Fibroblast of gingiva (primary cell): ENCODE measurements around the gene COX4I1.

Source experiments
- DNase-seq: peaks from one replicate; pipeline ENCODE4 v3.0.0-alpha.2; 2011; ENCODE audit warnings: low read depth

COX4I1 gene

DNA sequence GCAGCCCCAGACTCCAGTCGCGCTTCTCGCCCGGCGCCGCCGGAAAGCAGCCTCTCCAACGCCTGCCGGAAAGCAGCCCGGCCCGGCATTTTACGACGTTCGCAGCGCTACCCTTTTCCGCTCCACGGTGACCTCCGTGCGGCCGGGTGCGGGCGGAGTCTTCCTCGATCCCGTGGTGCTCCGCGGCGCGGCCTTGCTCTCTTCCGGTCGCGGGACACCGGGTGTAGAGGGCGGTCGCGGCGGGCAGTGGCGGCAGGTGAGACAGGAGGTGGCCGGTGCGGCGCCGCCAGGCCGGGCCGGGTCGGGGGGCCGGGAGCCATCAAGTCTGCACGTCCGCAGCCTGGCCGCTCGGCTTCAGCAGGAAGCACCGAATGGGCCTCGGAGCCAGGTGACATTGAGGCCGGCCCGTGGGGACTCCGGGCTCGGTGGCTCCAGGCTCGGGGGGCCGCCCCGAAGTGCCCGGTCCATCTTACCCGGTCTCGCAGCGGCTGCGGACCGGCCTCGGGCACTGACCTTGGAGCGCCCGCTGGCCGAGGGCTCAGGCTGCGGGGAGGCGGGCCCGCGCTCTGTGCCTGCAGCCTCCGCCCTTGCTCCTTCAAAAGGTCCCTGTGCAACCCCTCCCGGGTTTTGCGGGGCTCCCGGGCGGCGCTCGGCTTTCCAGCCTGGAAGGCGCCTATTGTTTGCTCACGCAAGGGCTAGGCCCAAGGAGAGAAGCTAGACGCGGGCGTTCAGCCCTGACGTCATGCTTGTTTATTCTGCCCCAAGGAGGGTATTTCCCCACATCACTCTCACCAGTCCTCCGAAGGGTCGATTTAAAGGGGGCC lies at the start of gene COX4I1, which contains the start of gene EMC8:
Gene COX4I1 (plus strand): TSS at position 199 of the 824 bp plus-strand sequence. CDS start 1,511 bp downstream, outside the sequence.
Gene EMC8 (minus strand): TSS at position 48 of the 824 bp plus-strand sequence. CDS start 249 bp downstream, outside the sequence.
- peak; percentile 95 for DNase-seq

DNA sequence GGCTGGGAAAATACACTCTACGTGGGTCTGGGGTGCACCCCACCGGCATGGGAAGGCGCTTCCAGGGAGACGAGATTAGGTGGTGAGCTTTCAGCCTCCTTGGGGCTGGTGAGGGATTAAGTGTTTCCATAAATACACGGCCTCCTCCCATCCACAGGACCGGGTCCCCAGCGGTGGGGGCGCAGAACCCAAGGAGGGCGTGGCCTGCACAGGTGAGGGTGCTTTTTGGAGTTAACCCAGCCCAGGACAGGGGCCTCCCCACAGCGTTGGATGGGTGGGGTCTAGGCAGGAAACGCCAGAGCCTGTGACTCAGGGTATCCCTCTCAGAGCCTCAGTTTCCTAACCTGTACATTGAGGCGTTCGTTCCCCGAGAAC lies 49.7 kb upstream of the COX4I1 start:
- no peak for DNase-seq

DNA sequence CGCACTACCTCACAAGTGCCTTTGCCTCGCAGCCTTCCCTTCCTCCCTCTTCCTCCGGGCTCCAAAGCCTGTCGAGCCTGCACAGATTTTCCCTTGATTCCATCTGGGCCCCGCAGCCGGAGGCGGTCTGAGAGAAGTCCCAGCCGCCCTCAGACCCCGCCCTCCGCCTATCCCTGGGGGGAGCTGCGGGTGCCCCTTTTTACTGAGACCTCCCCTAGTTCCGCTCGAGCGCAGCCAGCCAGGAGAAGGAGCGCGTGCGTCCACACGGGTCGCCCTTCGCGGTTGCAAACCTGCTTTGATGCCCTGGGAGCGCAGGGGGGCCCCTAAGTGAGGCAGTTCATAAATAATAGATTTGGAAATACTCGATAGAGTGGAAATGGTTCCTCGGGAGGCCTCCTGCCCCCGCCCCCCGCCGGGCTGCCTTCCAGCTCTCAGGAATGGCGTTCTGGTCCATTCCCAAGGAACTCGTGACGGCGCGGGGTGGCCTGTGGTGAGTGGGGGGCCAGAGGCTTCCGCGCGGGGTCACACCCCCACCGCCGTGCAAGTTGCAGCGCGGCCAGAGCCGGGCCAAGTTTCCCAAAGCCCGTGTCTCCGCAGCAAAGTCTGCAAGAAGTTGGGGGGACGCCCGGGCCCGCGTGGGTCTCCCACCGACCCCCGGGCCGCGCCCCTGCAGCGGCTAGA lies 49.2 kb upstream of the COX4I1 start:
- no peak for DNase-seq

DNA sequence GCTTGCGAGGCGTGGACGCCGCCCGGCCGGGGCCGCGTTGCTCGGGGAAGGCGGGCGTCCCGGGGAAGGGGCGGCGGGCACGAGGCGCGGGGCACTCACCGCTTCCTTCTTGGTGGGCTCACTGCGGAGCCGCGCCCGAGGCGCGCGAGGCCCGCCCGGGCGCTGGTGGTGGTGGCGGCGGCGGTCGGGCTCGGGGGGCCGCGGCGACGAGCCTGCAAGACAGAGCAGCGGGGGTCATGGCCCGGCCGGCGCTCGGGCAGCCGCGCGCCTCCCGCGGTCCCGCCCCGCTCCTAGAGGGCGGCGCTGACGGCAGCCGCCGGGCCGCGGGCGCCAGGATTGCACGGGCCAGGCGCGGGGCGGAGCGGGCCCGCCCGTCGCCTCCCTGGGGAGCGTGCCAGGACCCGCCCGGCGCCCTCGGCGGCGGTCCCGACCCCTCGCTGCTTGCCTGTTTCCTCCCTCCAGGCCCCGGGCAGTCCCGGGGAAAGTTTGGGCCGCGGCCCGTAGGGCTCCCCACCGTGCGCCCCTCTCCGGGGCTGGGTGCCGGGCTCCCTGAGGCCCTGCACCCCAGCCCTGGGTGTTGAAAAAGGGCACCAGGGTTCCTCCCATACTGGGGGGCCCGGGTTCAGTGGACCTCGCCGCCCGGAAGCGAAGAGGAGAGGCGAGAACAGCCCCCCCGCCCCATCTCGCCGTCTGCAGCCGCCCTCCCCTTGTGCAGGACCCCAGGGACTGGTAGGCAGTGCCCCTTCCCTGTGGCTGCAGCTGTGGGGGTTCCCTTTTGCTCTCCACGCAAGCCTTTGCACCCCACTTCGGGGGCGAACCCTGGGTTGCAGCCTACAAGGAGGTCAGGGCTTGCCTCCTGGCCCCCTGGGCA lies 48.4 kb upstream of the COX4I1 start, which contains the start of gene C16orf74:
Gene C16orf74 (minus strand): TSS at position 270 of the 871 bp plus-strand sequence. CDS start 15,879 bp downstream, outside the sequence.
- DNase-seq: peak; percentile 26

DNA sequence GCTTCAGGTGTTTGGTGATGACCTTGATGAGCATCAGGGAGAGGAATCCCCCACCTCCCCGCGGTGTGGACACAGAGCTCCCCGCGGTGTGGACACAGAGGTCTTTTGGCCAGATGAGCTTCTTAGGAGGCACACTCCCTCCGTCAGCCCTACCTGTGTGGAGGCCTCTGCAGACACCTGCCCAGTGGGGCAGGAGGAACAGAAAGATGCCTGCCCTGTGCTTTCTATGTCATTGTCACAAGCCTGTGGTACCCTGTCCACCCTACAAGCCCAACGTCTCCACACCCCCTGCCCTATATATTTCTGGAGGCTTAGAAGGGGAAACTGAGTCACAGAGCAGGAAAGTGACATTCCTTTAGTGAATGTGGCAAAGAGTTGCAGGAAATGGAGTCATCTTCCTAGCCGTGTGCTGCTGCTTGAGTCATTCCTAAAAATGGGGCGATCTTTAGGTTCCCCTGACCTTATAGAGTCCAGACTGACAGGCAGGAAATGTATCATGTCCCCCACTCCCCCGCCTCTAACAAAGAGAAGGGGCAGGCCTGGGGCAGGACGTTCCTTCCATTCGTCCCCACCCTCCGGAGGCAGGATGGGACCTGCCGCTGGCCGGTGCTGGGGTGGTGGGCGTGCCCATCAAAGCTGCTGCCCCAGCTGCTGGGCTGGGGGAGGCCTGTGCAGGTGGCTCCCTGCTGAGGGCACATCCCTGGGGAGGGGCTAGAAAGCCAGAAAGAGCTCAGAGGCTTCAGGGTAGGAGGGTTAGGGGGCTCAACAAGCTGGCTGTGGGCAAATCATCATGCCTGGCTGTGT lies 47.6 kb upstream of the COX4I1 start:
- DNase-seq: no peak

DNA sequence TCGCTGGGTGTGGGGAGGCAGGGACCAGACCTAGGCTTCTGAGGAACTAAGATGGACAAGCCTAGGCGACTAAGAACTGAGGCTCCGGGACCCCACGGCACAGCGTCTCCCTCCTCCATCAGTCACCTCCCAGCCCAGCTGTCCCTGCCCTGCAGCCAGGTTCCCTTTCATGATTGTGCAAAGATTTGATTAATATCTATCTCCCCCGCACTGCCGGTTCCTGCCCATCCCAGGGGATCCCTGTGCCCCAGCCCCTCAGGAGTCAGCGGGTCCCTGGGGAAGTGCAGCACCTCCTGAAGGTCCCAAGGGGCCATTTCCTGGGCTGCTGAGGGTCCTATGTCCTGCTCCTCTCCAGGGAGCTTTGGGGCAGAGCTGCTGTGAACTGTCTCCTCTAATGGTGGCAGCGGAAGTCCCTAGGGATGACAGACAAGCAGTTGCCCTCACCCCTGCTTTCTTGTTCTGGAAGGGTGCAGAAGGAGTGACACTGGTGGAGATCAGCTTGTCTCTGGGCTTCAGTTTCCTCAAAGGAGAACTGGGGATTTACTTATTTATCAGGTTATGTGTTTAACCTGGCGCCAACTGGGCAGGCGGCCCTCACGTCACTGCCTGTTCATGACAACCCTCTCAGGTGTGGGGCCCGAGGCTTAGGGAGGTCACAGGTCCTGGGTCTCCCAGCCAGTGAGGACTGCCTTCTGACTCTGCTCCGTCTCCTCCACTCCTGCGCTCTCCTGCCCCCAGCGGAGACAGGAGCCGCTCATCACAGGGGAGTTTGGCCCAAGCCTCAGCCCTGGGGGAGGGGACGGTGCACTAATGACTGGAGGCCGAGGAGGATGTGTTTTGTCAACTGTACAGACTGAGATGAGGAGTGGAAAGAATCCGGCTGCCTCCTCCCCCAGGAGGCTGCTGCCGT lies 46.7 kb upstream of the COX4I1 start:
- no peak for DNase-seq

DNA sequence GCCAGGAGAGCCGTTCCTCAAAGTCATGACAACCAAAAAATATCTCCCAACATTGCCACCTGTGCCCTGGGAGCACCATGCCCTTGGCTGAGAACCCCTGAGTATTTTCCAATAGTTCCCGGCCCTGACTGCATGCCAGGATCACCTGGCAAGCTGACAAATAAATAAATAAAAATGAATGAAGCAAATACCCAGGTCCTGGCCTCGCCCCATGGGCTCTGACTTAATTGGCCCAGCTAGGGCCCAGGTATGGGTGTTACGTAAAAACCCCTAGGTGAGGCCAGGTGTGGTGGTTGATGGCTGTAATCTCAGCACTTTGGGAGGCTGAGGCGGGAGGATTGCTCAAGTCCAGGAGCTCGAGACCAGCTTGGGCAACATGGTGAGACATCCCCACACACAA lies 45.9 kb upstream of the COX4I1 start:
- DNase-seq: no peak

DNA sequence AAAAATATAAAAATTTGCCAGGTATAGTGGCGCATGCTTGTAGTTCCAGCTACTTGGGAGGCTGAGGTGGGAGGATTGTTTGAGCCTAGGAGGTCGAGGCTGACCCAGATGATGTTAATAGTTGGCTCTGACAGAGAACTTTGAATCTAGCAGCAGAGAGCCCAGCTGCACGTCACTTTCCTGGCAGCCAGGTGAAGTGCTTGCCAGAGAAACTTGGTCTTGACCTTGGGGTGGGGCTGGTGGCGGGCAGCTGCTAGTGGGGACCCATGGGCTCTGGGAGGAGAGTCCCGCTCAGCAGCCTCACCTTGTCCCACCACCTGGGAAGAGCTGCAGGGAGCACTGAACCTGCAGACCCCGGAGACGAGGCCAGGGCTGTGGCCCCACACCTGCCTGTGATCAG lies 45.5 kb upstream of the COX4I1 start:
- DNase-seq: no peak

DNA sequence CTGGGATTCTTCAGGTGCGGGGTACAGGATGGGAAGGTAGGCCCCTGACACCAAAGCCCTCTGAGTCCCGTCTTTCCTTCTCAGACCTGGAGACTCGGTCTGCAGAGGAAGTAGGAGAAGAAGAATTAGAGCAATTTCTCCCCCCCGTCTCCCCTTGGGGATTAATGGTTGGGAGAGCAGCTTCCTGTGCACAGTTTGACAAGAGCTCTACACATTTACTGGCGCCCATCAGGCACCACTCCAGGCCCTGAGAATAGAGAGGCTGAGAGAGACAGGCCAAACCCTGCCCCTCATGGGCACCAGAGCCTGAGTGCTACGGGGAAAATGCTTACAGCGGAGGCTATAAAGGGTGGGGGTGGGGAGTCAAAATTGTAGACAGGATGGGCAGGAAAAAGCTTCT lies 45.1 kb upstream of the COX4I1 start:
- no peak for DNase-seq

DNA sequence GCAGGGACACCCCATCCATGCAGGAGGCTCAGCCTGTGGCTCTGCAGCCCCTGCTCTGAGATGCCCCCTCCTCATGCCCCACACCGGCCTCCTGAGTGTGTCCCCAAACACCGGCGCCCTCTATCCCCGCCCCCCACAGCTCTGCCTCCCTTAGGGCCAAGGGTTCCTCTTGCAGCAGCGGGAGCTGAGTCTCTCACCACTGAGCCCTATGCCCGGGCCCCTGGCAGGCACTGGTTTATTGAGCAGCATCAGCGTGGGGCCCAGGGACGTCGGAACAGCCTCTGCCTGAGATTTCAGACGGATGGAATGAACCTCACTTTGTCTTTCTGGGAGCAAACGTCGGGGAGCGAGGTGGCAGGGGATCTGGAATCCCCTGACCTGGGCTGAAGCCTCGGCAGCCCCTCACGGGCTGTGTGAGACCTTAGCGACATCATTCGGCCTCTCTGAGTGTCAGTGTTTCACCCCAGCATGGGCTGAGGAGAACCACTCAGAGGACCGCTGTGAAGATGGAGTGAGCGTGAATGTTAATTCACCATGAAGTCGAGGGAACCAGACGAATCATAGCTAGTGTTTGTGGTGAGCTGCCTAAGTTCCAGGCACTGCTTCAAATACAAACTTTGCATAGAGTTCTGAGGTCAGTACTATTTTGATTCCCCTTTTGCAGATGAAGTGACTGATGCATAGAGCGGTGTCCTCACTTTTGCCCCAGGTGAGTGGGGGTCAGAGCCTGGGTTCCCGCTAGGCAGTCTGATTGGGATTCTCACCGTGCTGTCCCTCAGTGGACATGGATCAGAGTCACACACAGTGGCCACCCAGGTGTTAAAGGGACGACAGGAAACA lies 43.3 kb upstream of the COX4I1 start:
- DNase-seq: no peak

DNA sequence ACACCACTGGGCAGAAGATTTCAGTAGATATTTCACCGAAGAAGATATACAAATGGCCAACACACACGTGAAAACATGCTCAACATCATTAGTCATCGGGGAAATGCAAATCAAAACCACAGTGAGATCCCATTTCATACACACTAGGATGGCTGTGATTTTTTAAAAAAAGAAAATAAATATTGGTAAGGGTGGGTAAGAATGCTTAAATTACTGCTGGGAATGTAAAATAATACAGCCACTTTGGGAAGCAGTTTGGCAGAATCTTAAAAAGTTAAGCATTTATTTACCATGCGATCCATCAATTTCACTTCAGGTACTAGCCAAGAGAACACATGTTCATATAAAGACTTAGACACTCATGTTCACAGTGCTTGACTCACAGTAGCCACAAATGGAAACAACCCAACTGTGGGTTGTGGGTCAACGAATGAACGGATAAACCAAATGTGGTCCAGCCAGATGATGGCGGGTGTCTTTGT lies 42.1 kb upstream of the COX4I1 start:
- peak; percentile 91 for DNase-seq

DNA sequence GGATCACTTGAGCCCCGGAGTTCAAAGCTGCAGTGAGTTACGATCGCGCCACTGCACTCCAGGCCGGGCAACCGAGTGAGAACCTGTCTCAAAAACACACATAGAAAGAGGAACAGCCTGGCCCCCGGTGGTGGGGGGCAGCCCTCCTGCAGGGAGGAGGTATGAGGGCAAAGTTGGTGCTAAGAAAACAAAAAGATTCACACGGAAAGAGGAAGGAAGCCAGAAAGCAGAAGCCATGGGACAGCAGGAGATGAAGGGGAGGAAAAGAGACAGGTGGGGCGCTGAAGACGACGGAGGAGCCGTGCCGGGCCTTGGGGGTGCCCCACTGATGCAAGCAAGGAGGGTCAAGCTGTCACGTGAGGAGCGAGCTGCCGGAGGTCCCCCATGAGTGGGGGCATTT lies 40.4 kb upstream of the COX4I1 start:
- no peak for DNase-seq

DNA sequence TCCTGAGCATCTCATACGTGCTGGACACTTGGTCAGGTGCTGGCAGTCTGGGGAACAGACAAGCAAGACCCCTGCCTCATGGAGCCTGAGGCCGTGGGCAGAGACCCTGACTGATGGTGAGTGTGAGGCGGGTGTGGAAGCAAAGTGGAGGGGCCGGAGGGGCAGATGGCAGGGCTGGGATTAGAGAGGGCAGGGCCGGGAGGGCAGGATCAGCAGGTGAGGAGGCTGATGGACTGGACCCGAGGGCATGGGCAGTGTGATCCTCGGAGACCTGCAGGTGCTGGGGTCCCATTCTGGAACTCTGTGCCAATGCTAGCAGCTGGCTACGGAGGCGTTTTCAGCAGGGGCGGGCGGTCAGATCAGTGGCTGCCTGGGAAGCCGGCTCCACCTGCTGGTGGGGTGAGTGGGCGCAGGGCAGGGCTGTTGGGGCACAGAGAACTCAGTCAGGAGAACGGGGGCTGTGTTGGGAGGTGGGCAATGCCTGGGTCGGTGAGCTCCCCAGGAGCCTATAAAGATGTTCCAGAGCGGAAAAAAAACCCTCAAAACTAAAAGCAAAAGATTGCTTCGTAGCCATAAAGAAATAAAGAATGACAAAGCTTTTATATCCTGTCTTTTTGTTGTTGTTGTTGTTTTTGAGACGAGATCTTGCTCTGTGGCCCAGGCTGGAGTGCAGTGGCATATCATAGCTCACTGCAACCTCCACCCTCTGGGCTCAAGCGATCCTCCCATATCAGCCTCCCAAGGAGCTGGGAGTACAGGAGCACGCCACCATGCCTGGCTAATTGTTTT lies 39.7 kb upstream of the COX4I1 start:
- DNase-seq: no peak

DNA sequence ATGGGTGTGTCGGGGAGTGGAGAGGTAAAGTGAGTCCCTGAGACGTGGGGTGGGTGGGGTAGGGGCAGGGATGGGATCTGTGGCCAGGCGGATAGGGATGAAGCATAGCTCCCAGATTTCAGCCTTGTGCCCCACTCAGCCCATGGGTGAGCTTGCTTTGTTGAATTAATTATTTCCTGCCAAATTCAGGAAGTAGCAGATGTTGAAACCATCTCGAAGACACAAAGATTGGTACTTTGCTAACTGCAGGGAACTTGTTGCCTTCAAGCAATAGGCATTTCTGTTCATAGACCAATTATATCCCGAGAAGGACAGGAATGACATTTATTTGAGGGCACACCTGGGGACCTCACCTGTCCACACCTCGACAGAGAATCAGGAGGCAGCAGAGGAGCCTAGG lies 37.6 kb upstream of the COX4I1 start:
- DNase-seq: no peak

DNA sequence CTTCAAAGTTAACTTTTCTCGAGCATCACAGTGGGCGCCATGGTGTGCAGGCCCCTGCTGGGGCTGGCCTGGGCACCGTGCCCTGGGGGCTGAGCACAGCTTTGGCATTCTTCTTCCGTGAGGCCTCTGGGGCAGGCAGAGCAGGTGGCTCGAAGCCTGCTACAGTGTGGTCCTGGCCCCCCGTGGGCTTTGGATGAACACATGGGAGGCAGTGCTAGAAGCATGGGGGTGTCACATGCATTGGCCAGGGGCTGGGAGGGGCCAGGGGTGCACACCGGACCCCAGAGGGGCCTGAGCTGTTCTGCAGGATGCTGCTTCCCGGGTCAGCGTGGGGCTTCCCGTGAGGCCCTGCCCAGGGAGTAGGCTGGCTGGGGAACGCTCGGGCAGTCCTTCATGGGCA lies 36.5 kb upstream of the COX4I1 start:
- no peak for DNase-seq

DNA sequence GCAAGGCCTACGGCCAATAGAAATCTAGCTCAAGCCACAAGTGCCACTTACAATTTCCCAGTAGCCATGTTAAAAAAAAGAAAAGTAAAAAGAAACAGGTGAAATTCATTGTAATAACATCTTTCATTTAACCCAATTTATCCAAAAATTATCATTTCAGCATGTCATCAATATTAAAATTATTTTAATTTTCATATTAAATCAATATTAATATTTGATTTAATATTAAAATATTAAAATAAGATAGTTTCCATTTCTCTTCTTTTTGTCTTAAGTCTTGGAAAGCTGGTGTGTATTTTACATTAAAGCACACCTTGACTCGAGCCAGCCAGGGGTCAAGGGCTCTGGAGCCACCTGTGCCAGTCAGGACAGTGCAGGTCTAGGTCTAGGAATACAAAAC lies 35.9 kb upstream of the COX4I1 start:
- DNase-seq: no peak

DNA sequence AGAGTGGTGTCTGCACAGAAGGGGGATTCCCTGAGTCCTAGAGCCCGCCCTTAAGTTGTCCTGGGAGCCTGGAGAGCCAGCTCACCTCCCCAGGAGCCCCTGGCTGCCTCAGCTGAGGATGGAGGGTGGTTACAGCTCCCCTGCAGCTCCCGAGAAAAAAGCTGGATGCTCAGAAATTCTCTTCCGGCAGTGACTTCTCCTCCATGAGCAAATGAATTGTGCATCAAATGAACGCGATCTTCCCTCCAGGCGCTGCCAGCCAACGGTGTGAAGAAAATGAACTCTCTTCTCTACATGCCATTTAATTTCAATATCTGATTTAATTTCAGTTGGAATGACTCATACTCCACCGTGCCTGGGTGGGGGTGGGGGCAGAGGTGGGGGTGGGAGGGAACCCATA lies 34.3 kb upstream of the COX4I1 start:
- no peak for DNase-seq

DNA sequence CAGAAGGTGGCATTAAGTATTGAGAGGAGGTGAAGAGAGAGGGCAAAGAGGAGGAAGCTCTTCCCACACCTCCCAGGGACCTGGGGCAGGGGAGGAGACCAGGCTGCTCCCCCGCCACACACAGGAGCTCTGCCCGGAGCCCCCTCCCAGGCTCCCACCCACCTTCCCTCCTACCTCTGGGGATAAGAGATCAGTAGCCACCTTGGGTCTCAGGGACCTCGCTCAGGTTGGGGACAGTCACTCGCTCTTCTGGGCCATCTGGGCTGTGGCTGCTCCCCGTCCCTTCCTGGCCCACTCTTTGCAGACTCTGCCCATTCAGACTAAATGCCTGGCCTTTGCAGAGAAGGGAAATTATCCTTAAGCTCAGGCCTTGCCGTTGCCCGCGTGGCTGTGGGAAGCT lies 33.7 kb upstream of the COX4I1 start:
- no peak for DNase-seq

DNA sequence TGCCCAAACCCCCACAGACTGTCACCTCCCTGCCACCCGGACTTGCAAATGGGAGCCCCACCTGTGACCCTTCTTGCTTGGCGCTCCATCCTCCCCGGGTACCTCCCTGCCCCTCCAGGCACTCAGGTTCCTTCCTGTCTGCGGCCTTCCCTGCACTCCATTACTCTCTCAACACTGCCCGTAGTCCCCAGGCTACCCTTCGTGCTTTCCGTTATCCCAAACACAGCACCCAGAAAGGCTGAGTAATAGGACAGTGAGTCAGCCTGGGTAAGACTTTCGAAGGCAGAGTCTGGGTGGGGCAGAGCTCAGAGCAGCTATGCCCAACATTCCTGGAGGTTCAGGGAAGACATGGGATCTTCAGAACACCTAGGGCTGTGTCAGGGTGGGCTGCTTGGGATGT lies 32.0 kb upstream of the COX4I1 start:
- peak; percentile 83 for DNase-seq
